Transverse colon (tissue), 4 donors: Measurements from ENCODE around the gene GALP. TPM values are rescaled to one million over a fixed set of nuclear protein-coding genes. Genes with fewer than 3 reads are reported as not detected.

Source experiments
- DNase-seq: peaks from one replicate; pipeline ENCODE4 v3.0.0-alpha.2; 2019
- H3K27ac ChIP-seq, 4 donors: fragments of 200-600 bp; sonication (generic); 2 replicates each; pipeline ENCODE4 v1.5.1; 2016 to 2018; ENCODE audit warnings: inconsistent platforms in 4 of 4
- H3K27me3 ChIP-seq: fragments of 200-600 bp; sonication (generic); 2 replicates; pipeline ENCODE4 v1.5.1; 2017; ENCODE audit warnings: inconsistent platforms
- H3K36me3 ChIP-seq, 4 donors: fragments of 200-600 bp; sonication (generic); 2 replicates each; pipeline ENCODE4 v1.5.1; 2017 to 2019; ENCODE audit warnings: inconsistent platforms in 4 of 4
- H3K4me1 ChIP-seq, 4 donors: fragments of 200-600 bp; sonication (generic); 2 replicates each; pipeline ENCODE4 v1.5.1; 2017 to 2020; ENCODE audit warnings: inconsistent platforms in 4 of 4
- H3K4me3 ChIP-seq, 4 donors: fragments of 200-600 bp; sonication (generic); 1 replicate in 1 of 4; 2 replicates in 3 of 4; pipeline versions ENCODE4 v1.5.1 to v1.6.1; 2017 to 2019; ENCODE audit warnings: inconsistent platforms in 4 of 4
- H3K9me3 ChIP-seq, 2 donors: fragments of 200-600 bp; sonication (generic); 2 replicates each; pipeline ENCODE4 v1.5.1; 2017 to 2019; ENCODE audit warnings: inconsistent platforms in 2 of 2
- EP300 ChIP-seq: sonication (generic); formaldehyde crosslinking; IDR thresholded peaks from one replicate; pipeline ENCODE4 v1.6.1; 2017; ENCODE audit warnings: antibody characterized with exemption, low read depth
- POLR2A ChIP-seq: fragments of 450-650 bp; IDR thresholded peaks from one replicate; pipeline ENCODE4 v1.6.1; 2016; ENCODE audit warnings: antibody characterized with exemption, mild to moderate bottlenecking, moderate library complexity
- POLR2AphosphoS5 ChIP-seq, 3 donors: sonication (generic); formaldehyde crosslinking; IDR thresholded peaks; one replicate each; pipeline ENCODE4 v1.6.1; 2016; ENCODE audit warnings: antibody characterized with exemption in 3 of 3
- WGBS, 2 donors: methylation state at CpG; one replicate each; pipeline ENCODE4 v1.1.5; 2018; ENCODE audit warnings: low coverage in 1 of 2; 5-methylcytosine and 5-hydroxymethylcytosine counted together
- in situ Hi-C, 4 donors: fragments of 200-750 bp; cut with MboI; loops; one replicate each; pipeline versions ENCODE4 v1.15.0 to v1.15.1; 2017; ENCODE audit warnings: low sequenced_read_pairs in 3 of 4, low pct_ligation_motif_present in 1 of 4, low pct_unique_long_range_greater_than_20kb in 1 of 4
- intact Hi-C: fragments of 100-400 bp; cut with DNase I; formaldehyde crosslinking; loops from one replicate; pipeline ENCODE4 v1.15.1; 2023; ENCODE audit warnings: low total_unique reads
- total RNA-seq, 4 donors: library from RNA; depleted of rRNA; stranded (reverse); fragments of >200 nt; gene quantifications; one replicate each; pipeline ENCODE4 v1.1.0, GENCODE V29; 2016
- TF ChIP-seq, protein P1 (sequence below), 5 experiments: fragments of 200-600 bp in 3 of 5; fragments of 450-650 bp in 2 of 5; sonication (generic) in 3 of 5; IDR thresholded peaks; 1 replicate in 2 of 5; 2 replicates in 3 of 5; pipeline ENCODE4 v1.5.1; 2016 to 2017; ENCODE audit warnings: antibody characterized with exemption in 5 of 5, inconsistent platforms in 3 of 5, mild to moderate bottlenecking in 2 of 5, moderate library complexity in 1 of 5

The GALP gene
- total RNA-seq, 4 donors from 2014 or later: not detected

DNA sequence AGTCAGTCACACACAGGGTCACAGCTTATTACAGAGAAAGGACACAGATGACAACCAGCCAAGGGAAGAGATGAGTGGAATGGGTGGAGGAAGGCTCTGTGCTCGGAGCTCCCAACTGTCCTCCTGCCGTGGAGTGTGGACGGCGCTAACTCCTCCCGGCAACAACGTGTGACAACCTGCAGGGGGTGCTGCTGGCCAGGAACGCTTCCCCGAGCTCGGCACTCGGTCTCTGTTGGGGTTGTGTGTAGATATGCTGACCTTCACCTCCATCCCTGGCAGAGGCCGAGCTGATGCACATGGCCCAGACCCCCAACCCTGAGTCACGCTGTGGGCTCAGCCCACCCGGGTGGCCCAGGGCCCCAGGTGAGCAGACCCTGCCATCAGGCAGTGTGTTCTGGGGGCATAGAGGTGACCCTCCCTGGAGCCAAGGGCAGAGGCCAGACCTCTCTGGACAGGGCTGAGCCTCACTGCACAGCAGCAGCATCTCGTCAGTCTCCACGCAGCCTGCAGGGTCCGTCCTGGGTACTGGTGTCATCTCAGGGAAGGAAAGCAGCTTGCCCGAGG is 20.6 kb upstream of the GALP start:
- TF ChIP-seq POLR2AphosphoS5 (IDR thresholded peaks at IDR 0.05) (no peak), EP300 (no peak), POLR2A (no peak)
- TF ChIP-seq, protein P1, sequence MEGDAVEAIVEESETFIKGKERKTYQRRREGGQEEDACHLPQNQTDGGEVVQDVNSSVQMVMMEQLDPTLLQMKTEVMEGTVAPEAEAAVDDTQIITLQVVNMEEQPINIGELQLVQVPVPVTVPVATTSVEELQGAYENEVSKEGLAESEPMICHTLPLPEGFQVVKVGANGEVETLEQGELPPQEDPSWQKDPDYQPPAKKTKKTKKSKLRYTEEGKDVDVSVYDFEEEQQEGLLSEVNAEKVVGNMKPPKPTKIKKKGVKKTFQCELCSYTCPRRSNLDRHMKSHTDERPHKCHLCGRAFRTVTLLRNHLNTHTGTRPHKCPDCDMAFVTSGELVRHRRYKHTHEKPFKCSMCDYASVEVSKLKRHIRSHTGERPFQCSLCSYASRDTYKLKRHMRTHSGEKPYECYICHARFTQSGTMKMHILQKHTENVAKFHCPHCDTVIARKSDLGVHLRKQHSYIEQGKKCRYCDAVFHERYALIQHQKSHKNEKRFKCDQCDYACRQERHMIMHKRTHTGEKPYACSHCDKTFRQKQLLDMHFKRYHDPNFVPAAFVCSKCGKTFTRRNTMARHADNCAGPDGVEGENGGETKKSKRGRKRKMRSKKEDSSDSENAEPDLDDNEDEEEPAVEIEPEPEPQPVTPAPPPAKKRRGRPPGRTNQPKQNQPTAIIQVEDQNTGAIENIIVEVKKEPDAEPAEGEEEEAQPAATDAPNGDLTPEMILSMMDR (IDR thresholded peaks at IDR 0.05): peak in 3 of 5 experiments; percentile 28 to 41 (median 37)
- Histone ChIP-seq H3K4me3 (no peak overlapping the region), H3K9me3 (no peaks in the 10 kb centered on the region), H3K36me3 (peaks cover 0 to 12% (median 2%) of the 10 kb centered on the region in 4 donors), H3K27me3 (no peaks in the 10 kb centered on the region), H3K4me1 (peaks cover 0 to 20% (median 6%) of the 10 kb centered on the region in 4 donors), H3K27ac (no peak overlapping the region)
- WGBS, 2 donors: 76 to 100% methylated on average over 1 to 17 of the region's 17 CpGs
- intact Hi-C loops (no loop called here), in situ Hi-C loops (no loop called here)
- DNase-seq: peak; percentile 33

DNA sequence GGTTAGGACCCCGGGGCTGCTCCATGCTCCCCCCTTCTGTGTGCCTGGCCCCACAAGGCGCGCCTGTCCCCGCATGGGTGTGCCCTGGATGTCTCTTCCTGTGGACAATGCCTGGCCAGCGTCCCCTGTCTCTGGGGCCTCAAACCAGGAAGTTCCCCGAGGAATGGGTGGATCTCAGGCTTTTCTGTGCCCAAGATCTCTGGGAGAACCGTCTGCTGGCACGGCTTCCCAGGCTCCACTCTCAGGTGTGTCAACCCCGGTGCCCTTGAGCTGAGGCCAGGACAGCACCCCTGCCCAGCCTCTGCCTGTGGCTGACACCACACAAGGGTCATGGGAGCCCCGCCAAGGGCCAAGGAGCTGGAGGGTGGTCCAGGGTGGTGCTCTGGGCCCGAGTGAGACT is 19.0 kb upstream of the GALP start:
- no peaks in the 10 kb centered on the region for H3K9me3 ChIP-seq
- H3K4me1 ChIP-seq: peaks cover 0 to 20% (median 6%) of the 10 kb centered on the region in 4 donors
- H3K4me3 ChIP-seq: no peak overlapping the region
- 50% methylated on average over 10 of the region's 11 CpGs; no CpG with 5 or more reads in 1 of the 2 donors for WGBS, 2 donors
- H3K27me3 ChIP-seq: no peaks in the 10 kb centered on the region
- H3K27ac ChIP-seq: peak overlapping the region; percentile 36 to 72 (median 69)
- DNase-seq: peak; percentile 60
- H3K36me3 ChIP-seq: peaks cover 0 to 16% (median 2%) of the 10 kb centered on the region in 4 donors
- intact Hi-C loops (no loop called here), in situ Hi-C loops (no loop called here)
- TF ChIP-seq POLR2AphosphoS5 (IDR thresholded peaks at IDR 0.05) (no peak), POLR2A (no peak), EP300 (no peak)
- TF ChIP-seq, protein P1 (IDR thresholded peaks at IDR 0.05): no peak

DNA sequence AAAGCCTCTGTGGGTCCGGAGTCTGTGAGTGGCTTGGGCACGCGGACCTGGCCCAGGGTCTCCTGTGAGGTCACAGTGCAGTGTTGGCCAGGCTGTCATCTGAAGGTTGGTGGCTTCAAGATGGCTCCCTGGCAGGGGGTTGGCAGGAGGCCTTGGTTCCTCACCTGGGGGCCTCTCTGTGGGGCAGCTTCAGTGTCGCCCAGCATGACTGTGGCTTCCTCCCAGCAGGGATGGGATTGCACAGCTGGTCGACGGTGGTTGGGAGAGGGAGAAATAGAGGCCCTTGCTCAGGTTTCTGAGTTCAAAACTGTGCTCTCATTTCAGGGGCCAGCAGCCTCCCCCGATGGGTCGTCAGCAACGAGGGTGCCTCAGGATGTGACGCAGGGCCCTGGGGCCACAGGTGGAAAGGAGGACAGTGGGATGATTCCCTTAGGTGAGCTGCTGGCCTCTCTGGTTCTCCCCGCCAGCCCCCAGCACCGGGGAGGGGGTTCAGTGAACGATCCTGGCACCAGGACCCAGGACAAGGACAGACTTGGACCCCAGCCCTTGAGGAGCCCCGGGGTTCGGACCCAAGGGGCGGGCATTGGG is 17.5 kb upstream of the GALP start:
- WGBS, 2 donors: 92% methylated on average over 16 of the region's 16 CpGs; no CpG with 5 or more reads in 1 of the 2 donors
- in situ Hi-C loops (no loop called here), intact Hi-C loops (no loop called here)
- Histone ChIP-seq H3K9me3 (no peaks in the 10 kb centered on the region), H3K4me3 (no peak overlapping the region), H3K4me1 (peaks cover 0 to 14% (median 6%) of the 10 kb centered on the region in 4 donors), H3K27me3 (no peaks in the 10 kb centered on the region), H3K27ac (no peak overlapping the region), H3K36me3 (peaks cover 0 to 16% (median 2%) of the 10 kb centered on the region in 4 donors)
- no peak for TF ChIP-seq EP300
- no peak for TF ChIP-seq POLR2A
- no peak for TF ChIP-seq POLR2AphosphoS5 (IDR thresholded peaks at IDR 0.05)
- TF ChIP-seq, protein P1 (IDR thresholded peaks at IDR 0.05): no peak
- no peak for DNase-seq

DNA sequence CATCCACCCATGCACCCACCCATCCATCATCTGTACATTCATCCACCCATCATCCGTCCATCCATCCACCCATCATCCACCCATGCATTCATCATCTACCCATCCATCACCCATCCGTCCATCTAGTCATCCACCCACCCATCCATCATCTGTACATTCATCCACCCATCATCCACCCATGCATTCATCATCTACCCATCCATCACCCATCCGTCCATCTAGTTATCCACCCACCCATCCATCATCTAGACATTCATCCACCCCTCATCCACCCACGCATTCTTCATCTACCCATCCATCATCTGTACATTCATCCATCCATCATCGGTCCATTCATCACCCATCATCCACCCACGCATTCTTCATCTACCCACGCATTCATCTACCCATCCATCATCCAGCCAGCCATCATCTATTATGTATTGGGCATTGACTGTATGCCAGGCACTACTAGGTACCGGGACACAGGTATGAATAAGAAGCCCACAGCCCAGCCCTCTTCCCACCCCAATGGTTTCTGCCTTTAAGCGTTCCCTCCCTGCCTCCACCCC is 16.7 kb upstream of the GALP start:
- Histone ChIP-seq H3K4me3 (no peak overlapping the region), H3K27me3 (no peaks in the 10 kb centered on the region), H3K36me3 (peaks cover 0 to 16% (median 2%) of the 10 kb centered on the region in 4 donors), H3K4me1 (peaks cover 0 to 12% (median 6%) of the 10 kb centered on the region in 4 donors), H3K9me3 (no peaks in the 10 kb centered on the region), H3K27ac (no peak overlapping the region)
- intact Hi-C loops (no loop called here), in situ Hi-C loops (no loop called here)
- TF ChIP-seq POLR2A (no peak), POLR2AphosphoS5 (IDR thresholded peaks at IDR 0.05) (no peak), EP300 (no peak)
- TF ChIP-seq, protein P1 (IDR thresholded peaks at IDR 0.05): no peak
- WGBS, 2 donors: 94 to 98% methylated on average over 7 to 9 of the region's 9 CpGs
- DNase-seq: no peak
